G401.6 (cell line): ENCODE measurements around the gene OBSL1.

ENCODE experiments used
- FAIRE-seq: peaks from 2 replicates; lab custom pipeline; 2012; peaks lifted over from hg19 to GRCh38; lab: Jason Lieb, UNC

OBSL1 gene

DNA sequence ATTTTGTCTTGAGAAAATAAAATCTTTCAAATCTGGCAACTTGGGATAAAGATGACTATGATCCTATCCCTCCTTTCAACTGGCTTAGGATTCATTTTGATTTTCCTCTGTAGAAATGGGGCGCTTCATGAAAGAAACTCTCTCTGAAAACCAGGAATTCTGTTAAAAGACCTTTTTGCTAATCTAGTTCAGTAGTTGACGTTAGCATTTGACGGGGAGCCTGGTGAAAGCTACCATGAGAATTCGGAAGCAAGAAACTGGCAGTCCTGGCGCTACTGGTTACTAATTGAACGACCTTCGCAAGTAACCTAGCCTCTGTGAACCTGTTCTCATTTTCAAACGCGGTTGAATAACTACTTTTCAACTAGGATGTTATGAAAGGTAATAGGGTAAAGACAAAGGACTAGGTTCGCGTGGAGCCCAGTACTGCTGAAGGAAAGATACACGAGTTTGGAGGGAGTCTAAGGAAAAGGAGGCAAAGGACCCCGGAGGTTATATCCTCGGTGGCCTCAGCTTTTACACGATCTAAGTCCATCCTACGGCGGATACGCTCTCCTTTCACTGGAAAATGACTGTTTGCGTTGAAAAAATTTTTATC is 25.7 kb upstream of the OBSL1 start:
- FAIRE-seq = peak; percentile 56

- no peak for FAIRE-seq
Observed at GRCh38 chr2:219595256-219595655, 23.9 kb upstream of the OBSL1 start.

DNA sequence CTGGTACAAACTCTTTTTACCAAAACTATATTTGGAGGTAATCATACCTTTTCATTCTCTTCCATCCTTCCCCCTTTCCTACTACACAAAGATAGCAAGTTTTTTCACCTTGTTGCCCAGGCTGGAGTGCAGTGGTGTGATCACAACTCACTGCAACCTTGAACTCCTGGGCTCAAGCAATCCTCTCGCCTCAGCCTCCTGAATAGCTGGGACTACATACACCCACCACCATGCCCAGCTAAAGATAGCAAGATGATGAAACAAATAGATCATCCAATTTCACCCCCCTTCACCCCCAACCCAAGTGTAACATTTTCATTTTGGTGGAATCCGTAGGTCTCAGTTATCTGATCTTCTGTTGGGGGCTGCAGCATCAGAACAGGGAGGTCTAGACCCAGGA is 21.8 kb upstream of the OBSL1 start:
- FAIRE-seq = no peak

DNA sequence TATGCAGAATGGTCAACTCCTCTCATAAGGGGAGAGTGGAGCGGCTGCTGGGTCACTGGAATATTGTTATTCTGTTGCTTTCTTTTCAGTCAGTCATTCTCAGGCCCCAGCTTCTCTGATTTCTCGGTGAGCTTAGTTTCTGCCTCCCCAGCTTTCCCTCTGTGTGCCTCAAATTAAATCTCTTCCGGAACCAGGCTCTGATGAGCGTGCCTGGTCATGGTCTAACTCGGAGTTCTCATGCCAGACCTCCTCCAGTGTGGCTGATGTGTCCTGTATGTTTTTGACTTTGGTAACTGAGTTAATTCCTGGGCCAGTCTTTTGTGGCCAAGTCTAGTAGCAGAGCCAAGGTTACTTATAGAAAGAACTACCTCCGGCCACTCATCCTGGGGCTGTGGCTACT is 21.4 kb upstream of the OBSL1 start:
- FAIRE-seq = no peak

- no peak for FAIRE-seq
Observed at GRCh38 chr2:219591091-219591490, 19.8 kb upstream of the OBSL1 start.

DNA sequence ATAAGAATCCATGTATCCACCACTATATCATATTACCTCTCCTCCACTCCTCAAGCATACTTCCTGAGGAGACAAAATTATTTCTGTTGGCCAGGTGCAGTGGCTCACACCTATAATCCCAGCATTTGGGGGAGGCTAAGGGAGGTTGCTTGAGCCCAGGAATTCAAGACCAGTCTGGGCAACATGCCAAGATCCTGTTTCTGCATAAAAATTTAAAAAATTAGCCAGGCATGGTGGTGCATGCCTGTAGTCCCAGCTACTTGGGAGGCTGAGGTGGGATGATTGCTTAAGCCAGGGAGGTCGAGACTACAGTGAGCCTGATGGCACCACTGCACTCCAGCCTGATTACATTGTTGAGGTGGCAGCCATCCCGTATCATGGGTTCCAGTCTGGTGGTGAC is 10.0 kb upstream of the OBSL1 start:
- no peak for FAIRE-seq

DNA sequence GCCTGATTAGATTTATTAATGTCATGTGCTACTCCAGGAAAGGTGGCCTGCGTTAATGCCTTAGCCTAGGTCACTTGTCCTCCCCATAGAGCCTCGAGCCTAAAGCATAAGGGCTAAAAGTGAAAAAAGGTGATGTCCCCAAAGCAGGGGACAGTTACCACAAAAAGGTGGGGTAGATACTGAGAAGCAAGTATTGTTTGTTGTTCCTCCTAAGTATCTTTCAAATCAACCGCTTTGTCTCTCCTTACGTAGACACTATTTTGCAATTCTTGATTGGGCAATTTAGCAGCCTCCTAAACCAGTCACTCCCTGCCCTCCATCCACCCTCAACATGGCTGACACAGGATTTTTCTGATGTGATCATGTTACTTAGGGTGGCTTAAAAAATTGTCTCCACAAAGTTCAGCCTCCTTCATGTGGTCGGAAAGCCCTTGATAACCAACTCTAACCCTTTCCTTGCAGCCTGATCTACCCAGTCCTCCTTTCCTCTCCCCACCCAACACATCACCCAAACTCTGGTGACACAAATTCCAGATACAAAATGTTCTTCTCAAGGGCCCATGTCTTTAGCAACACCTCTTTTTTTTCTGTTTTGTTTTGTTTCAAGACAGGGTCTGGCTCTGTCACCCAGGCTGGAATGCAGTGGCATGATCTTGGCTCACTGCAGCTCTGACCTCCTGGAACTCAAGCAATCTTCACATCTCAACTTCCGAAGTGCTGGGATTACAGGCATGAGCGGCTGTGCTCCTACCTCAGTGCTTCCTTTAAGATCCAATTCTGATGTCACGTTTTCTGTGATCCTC is 7.7 kb upstream of the OBSL1 start:
- no peak for FAIRE-seq

DNA sequence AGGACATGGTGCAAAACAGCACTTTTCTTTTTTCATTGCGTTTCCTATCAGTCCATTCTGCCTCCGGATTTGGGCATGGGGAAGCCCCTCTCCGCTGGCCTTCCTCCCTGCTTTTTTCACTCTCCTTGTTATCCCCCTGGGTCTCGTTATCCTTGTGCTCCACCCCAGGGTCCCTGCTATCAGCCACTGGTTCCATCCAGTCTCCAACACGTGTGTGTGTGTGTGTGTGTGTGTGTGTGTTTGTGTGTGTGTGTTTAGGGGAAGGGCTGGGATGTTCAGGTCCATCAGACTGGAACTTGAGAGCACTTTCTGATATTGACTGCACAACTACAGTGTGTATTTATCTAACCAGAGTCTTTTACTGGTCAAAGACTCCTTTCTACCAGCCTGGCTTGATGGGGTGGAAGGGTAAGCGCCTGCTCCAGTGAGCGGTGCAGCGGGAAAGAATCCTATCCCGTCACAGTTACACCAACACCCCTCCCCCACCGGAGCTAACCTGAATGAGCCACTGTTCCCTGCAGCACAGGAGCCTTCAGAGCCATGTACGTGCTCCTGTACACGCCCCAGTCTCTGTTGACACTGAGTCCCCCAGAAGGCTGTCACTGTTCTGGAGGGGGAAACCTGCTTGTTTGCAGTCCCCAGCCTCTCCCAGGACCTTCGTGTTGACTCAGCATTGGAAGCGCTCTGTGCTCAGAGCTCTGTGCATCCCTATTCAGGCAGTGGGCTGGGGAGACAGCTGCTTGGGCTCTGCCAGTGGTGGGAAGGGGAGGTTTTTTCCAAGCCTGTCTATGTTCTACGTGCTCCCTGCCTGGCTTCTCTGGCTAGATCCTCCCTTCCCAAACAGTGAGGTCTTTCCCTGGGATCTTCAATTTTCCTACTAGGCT is 5.4 kb upstream of the OBSL1 start:
- no peak for FAIRE-seq

- no peak for FAIRE-seq
Observed at GRCh38 chr2:219575566-219576504, 4.5 kb upstream of the OBSL1 start.

- FAIRE-seq = no peak
Observed at GRCh38 chr2:219574484-219575311, 3.4 kb upstream of the OBSL1 start.

- no peak for FAIRE-seq
Observed at GRCh38 chr2:219573166-219573565, 1.8 kb upstream of the OBSL1 start.

GRCh38 chr2:219572237-219573001 is 1.1 kb upstream of the OBSL1 start, which contains the start of gene INHA:
INHA (plus strand) TSS chr2:219572310; CDS start chr2:219572375, 65 bp downstream.
- no peak for FAIRE-seq

DNA sequence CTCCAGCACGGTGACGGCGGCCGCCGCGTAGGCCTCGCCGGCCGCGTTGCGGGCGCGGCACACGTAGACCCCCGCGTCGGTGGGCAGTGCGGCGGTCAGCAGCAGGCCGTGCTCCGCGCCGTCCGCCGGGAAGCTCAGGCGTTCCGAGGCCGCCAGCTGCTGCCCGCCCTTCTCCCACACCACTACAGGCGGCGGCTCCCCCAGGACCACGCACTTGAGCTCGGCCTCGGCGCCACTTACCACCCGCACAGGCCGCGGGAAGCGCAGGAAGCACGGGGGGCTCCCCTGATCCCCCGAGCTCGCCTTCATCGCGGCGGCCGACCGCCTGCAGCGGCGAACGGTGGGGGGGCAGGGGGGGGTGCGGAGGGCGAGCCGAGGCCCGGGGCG is 422 bp downstream of the OBSL1 start:
- FAIRE-seq = no peak

DNA sequence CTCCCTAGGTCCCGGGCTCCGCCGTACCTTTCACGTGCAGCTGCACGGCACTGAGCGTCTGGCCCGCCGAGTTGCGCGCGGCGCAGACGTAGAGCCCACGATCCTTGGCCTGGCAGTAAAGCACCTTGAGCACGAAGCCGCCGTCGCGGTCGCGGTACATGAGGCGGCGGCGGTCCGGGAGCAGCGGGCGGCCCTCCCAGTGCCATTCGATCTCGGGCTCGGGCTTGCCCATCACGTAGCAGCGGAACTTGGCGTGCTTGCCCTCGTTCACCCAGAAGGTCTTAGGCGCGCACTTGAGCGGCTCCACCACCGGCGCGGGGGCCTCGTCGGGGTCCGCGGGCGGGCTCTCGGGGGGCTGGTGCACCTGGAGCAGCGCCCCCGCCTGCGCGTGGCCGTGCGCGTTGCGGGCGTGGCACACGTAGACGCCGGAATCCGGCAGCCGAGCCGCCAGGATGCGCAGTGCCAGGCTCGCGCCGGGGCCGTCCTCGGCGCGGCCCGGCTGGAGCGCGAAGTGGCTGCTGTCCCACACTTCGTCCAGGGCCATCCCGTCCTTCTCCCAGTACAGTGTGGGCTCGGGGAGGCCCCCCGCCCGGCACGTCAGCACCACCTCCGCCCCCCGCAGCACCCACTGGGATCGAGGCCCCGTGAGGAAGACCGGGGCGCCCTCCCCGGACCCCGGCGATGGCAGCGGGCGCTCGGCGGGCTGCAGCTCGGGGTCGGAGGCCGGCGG is 980 bp downstream of the OBSL1 start:
- no peak for FAIRE-seq

- no peak for FAIRE-seq
Observed at GRCh38 chr2:219569635-219570034, 1.7 kb downstream of the OBSL1 start.

GRCh38 chr2:219569041-219569440 is 2.3 kb downstream of the OBSL1 start:
- no peak for FAIRE-seq

DNA sequence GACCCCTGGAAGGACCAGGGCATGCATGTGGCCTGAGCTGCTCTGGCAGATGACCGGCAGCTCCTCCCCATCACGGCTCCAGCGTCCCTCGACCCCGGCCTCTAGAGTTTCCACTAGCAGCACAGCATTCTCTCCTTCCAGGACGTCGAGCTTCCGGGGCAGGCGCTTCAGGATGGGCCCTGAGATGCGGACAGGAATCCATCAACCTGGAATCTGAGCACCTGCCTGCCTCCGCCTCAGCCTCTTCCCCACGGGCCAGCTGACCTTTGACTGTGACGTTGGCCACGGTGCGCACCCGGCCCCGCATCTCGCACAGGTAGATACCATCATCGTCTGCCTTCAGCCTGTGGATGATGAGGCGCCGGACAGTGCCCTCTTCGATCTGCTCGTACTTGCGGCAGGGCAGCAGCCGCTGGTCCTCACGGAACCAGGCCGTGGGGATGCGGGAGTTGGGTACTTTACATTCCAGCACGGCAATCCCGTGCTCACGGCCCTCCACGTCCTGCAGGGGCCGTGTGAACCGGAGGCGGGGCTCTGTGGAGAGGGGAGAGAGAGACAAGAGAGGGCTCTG is 3.5 kb downstream of the OBSL1 start:
- FAIRE-seq = no peak

DNA sequence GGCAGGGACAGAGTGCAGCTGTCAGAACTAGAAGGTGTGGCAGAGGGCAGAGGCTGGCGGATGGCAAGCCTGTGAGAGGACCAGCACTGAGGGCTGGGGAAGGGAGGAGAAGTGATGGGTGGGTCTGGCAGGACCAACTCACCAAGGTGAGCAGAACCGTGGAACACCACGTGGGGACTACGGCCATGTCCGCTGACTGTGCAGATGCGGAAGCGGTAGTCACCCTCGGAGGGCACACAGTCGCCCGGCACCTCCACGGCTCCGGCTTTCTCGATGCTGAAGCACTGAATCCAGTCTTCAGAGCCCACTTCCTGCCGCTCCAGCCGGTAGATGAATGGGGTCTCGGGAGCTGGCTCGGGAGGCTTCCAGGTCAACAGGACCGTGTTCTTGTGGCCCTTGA is 4.2 kb downstream of the OBSL1 start:
- no peak for FAIRE-seq

- no peak for FAIRE-seq
Observed at GRCh38 chr2:219566640-219567039, 4.7 kb downstream of the OBSL1 start.
